HuH-7 (cell line): ENCODE results near the gene AP2B1.
"Not testable (repeated sequence)": the region's sequence is repeated elsewhere in the genome, so short reads cannot be mapped to it uniquely, and the experiment has no call there.

Experiments used
- DNase-seq: peaks from one replicate; pipeline ENCODE4 v3.0.0; 2011; ENCODE audit warnings: low spot score

The AP2B1 gene

DNA sequence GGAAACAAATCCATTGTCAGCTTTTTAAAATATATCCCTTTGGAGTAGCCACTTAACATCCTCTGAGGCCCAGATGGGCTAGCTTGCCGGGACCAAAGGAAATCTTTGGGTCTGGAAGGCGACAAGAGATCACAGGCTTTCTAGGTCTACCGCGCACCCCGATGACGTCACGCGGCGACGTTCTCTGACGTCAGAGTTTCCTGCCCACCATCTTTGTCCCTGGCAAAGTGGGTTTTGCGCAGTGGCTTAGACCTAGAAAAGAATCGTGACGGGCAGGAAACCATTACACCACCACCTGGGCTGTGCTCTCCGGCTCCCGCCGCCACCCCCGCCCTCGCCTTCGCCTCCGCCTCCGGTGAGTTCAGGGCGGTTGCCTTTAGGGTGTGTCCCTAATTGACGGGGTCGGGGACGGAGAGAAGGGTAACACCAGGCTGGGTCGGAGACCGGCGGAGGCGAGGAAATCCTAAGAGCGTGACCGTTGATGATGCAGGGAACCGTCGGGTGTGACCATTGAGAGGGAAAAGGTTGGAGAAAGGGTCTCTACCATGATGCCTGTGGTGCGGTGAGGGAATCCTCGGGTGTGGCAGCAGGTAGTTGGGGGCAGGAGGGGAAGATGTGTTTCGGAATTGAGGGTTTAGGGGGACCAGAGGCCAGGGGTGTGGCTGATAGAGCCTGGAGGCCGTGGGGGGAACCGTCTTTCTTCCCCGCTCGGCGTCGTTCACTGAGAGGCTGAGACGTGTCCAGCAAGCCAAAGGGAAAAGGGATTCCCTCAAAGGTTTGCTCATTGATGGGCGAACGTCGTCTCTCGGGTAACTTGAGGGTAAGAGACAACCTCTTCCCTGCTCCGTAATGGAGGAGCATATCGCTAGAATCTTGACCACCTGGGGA lies at the start of gene AP2B1:
Gene AP2B1, plus strand, starts transcription at position 249 of the 888 bp plus-strand sequence. CDS start 6,709 bp downstream, outside the sequence.
- peak; percentile 81 for DNase-seq

DNA sequence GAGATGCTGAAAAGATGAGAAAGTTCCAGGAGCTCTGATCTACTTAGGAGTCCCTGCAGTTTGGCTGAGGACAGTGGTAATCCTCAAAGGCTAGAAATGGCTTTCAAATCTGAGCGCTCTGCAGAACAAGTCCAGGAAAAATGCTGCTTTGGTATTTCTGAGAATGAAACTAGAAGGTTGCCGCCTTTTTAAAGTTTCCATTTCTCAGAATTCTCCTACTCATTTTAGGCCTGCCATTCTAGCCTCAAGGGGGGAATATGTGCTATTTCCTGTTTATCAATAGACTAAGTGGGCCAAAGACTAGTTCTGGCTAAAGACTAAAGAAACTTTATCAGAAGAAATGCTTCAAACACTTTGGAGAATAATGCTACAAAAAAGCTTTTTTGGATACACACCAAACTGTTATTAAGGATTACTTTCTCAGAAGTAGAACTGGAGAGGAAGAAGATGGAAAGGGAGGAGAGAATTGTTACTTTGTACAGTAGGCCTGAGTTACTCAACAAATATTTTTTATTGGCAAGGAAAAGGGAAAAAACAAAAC lies 49.5 kb upstream of the AP2B1 start, which contains the start of gene SLFN12L:
Gene SLFN12L, minus strand, starts transcription at position 78 of the 541 bp plus-strand sequence. CDS start 15,314 bp downstream, outside the sequence.
- no peak for DNase-seq

DNA sequence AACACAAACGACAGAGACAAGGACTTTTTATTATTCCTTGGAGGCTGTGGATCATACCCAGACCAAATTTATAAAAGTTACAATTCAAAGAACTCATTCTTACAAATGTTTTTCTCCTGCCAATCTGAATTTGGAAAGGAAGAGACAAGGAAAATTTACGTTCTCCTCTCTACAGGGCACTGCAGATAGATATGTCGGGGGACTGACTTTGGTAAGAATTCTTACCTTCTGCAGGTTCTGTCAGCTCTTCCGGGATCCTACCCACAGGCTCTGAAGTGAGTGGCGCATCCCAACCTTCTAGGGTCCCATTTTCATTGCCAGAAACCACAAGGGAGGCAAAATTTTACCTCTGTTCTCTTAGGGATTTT lies 47.5 kb upstream of the AP2B1 start:
- DNase-seq: no peak

DNA sequence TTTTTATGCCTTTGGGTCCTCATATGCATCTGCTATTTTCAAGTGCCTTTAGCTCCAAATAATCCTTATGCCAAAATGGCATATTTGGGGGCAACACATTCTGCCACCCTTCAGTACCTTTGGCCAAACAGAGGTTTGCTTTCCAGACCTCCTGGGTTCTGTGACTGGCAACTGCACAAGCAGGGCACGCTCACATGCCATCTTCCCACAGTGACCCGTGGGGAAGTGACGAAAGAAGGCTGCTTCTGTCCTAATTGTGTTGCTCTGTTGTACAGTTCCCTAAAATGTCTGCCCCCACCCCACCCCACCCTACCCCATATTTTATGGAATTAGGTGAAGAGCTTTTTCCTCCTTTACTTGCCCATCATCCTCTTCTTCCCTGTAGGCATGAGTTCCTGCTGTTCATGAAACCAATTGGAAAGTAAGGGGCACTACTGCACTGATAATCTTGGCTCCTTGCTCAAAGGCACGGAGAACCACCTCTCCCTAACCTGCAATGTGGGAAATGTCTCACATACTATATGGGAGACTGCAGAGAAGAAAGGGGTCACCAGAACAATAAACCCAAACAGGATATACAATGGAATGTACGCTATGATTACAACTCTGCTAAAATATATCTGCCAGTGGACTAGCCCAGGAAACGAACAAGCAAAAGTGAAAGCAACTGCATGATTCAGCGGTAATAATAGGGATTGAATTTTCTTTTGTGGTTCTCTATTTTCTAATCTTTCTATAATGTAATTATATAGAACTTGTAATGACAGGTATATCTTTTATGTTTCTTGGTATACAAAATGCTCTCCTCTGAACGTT lies 46.3 kb upstream of the AP2B1 start:
- DNase-seq: no peak

DNA sequence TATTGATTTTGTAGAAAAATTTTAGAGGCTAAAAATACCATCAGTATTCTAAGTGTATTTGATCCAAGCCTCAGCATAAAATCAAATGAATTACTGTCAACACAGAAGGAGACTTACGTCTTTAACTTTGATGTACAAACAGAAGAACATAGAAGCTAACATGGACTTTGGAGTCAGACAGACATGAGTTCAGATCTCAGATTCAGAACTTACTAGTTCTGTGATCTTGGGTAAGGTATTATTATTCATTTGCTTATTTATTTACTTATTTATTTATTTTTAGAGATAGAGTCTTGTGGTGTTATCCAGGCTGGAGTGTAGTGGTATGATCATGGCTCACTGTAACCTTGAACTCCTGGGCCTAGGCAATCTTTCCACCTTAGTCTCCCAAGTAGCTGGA lies 45.7 kb upstream of the AP2B1 start:
- DNase-seq: no peak

DNA sequence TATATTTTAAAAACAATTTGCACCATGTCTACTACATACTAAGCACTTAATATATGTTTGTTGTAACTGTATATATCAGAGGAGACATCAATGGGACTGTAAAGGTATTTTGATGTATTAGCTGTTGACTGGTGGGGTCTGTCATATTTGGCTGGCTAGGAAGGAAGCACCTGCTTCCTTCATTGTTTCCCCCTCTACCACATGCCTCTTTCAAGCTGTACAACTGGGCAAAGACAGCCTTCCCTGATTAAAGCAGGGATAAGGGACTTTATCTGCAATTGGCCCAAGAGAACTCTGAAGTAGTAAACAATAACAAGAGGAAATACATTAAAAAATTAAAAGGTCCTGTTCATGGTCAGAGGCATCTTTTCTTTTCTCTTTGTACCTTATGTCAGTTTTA lies 44.1 kb upstream of the AP2B1 start:
- no peak for DNase-seq

DNA sequence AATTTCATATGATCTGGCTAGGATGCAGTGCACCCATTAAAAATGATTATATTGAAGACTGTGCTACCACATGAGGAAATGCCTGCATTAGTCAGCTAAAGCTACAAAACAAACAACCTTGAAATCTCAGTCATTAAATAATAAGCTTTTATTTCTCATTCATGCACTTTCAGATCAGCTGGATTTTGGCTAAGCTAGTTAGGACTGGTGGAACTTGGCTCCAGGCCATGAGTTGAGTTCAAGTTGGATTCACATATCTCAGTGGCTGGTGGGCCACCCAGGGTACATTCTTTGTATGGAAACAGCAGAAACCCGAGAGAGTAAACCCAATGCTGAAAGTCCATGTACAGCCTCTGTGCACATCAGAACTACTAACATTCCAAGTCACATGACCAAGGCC lies 43.3 kb upstream of the AP2B1 start:
- DNase-seq: no peak

DNA sequence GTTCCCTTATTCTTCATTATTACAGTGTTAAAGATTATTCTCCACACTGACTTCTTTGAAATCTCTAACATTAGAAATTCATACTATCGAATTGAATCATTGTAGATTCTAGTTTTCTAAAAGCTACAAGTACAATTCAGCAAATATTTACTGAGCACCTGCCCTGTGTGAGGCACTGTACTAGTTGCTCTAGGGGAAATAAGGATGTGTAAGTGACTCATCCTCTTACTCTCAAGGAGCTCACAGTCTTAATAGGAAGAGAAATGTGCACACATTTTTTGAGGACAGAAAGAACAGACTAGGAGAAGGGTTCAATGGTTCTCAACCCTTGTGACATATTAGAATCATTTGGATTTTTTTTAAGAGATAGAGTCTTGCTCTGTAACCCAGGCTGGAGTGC lies 42.0 kb upstream of the AP2B1 start:
- DNase-seq: no peak

DNA sequence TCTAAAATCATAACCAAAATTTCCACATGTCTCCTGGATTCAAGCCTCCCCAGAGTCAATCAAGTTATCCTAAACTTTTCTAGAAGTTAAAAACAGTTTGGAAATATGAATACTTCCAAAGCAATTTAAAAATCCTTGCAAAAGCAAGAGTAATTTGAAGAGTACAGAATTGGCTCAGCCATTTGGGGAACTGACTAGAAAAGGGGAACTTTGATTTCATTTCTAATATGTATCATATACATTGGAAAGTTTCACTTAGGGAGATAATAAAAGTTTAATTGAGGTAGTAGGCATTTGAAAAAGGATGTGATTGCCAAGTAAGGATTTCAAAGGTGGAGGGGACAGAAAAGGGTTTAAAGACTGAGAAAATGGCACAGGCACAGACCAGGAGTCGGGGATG lies 40.6 kb upstream of the AP2B1 start:
- no peak for DNase-seq

DNA sequence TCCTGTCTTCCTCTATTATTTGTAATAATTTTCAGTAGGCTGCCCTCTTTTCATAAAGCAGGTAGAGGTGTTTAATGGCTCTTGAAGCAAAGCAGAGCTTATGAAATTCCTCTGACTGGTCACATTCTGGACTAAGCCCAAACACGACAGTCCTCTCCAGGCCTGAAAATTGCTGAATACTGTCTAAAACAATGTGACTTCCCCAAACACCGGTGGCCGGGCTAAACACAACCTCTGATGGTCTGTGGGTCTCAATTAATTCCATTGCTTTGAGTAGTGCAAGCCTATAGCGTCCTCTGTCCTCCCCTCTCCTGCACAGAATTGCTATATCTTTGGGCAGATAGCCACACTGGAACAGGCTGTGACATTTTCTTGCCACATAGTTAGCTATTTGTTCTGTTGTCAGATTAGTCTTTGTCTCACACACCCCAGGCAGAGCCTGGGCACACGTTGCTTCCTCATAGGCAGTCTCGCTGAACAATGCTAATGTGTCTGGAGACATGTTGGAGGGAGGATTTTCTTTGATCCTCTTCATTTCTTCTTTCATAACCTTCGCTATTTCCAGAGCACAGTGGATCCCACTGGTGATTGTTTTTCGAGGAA lies 38.8 kb upstream of the AP2B1 start:
- DNase-seq: no peak

DNA sequence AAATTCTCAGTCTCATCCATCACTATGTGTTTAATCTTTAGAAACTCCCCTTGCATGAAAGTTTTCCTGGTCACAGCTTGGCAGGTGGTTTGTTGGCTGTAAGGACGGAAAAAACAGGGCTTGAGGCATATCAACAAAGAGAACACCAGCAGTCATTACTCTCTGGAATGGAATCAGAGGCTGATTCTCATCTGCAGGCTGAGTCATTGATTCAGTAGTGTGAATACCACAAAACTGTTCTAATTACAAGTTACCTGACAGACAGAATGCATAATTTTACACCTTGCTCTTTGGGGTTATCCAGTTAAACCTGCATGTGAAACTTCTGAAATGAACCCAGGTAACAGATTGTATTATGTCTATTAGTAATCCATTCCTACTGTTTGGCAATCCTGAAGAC lies 38.1 kb upstream of the AP2B1 start:
- DNase-seq: no peak

DNA sequence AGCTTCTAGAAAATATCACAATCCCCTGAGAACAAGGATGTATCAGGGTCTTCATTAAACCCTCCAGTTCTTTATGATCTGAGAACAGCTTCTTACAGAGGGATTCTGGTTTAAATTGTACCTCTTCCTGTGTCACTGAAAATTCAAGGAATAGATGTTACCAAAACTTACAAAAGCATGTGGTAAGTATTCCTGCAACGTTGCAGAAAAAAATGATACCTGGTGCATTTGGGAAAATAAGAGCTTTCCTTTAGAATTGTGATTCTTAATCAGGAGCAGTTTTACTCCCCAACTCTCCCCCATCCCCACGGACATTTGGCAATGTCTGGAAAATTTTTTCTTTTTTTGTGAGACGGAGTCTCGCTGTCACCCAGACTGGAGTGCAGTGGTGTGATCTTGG lies 33.8 kb upstream of the AP2B1 start:
- no peak for DNase-seq

DNA sequence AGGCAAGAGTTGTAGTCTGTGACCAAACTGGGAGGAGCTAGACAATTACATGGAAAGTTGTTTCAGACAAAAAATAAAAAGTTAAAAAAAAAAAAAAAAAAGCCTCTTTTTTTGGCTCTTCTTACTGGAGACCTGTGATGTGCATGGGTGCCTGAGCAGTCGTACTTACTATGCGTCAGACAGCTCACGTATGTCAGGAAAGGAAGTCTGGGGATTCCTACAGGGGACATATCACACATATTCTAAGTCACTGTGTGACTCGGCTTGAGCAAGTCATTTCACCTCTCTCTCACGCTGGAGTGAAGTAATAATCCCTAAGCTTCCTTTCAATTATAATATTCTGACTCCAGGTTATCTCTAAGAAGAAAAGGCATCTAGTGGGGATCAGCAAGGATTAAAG lies 32.5 kb upstream of the AP2B1 start:
- DNase-seq: no peak

DNA sequence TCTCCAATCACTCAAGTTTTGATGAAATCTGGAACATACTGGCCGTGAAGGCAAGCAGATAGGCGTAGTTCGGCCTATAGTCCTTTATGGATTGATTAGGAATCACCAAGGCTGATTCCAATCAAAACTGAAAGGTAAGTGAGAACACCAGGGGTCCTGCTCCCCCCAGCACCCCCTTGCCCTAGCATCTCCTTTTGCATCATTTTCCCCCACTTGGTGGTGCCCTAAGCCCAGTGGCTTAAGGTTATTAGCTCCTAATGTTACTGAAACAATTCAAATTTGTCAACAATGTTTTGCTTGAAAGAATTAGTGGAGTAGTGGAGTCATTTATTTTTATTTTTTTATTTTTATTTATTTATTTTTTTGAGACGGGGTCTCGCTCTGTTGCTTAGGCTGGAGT lies 31.4 kb upstream of the AP2B1 start:
- DNase-seq: no peak

DNA sequence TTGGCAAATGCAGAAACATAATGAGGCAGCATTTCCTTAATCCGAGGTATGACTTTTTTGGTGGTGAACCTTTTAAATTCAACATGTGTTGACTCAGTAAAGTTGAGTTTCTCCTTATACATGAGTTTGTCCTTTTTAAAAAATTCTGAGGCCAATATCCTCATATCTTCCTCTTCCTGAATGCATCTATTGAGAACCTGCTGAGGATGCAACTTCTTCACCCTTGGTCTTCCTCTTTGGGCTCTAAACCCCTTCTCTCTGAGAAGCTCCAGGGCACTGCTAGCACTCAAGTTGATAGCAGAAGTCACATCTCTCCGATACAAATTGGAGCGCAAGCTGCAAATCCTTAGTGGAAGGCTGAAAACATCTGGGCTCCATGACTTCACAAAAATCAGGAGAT lies 29.8 kb upstream of the AP2B1 start:
- no peak for DNase-seq

DNA sequence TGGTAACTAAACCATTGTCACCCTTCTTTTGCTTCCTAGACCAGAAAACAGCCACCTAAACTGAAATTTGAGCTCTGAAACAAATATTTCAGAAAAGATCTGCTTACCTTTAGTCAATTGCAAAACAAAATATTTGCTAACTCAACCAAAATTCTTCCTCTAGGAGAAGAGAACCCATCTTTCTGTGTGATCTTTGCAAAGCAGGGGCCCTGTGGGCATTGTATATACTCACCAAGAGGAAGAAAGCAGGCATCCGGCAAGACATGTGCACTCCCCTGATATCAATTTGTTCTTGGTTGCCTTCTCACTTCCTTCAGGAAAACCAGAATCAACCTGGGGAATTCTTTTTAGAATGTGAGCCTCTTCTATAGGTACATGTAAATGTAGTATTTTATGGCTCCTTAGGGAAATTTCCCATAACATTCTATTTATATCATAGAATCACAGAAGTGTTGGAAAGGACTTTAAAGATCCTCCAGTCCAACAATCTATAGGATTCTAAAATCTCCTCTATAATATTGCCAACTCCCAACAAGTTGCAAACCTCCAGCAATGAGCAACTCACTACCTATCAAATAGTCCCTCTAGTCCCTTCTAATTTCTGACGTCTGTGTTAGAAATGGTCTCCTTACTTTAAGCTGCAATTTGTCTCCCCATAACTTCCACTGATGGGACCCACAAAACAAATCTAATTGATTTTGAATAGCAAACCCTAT lies 27.5 kb upstream of the AP2B1 start:
- no peak for DNase-seq

DNA sequence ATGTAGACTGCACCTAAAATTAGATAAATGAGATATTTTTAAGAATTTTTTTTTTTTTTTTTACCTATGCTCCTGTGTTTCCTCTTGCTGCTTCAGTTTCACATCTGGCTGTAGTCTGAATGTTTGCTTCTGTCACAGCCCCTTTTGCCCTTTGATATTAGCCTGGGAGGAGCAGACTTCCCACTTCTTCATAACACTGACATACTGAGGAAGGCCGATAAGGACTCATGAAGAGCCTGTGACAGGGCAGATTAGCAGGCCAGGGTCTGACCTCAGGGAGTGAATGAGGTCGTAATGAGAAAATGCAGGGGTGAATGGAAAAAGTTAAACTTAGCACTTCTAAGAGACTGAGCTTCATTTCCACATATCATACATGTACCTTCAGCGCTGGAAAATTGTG lies 26.4 kb upstream of the AP2B1 start, which contains the start of gene SLFN14:
Gene SLFN14, minus strand, starts transcription at position 117 of the 400 bp plus-strand sequence. CDS start 2,757 bp downstream, outside the sequence.
- DNase-seq: no peak

DNA sequence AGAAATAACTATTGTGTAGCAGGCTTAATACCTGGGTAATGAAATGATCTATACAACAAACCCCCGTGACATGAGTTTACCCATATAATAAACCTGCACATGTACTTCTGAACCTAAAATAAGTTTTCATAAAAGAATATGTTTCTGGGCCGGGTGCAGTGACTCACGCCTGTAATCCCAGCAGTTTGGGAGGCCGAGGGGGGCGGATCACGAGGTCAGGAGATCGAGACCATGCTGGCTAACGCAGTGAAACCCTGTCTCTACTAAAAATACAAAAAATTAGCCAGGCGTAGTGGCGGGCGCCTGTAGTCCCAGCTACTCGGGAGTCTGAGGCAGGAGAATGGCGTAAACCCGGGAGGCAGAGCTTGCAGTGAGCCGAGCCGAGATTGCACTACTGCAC lies 23.9 kb upstream of the AP2B1 start:
- DNase-seq: not testable (repeated sequence)

DNA sequence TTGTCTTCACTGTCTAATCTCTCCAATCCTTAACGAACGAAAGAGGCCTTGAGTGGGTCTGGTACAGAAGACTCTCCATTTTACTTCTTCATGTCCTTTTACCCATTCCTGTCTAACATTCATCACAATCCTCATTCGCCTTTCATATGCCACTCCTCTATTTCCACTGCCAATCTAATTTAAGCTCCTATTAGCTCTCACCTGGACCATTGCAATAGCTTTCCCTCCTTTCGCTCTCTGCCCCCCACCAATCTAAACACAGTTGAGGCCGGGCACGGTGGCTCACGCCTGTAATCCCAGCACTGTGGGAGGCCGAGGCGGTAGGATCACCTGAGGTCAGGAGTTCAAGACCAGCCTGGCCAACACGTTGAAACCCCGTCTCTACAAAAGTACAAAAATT lies 20.2 kb upstream of the AP2B1 start:
- DNase-seq: no peak

DNA sequence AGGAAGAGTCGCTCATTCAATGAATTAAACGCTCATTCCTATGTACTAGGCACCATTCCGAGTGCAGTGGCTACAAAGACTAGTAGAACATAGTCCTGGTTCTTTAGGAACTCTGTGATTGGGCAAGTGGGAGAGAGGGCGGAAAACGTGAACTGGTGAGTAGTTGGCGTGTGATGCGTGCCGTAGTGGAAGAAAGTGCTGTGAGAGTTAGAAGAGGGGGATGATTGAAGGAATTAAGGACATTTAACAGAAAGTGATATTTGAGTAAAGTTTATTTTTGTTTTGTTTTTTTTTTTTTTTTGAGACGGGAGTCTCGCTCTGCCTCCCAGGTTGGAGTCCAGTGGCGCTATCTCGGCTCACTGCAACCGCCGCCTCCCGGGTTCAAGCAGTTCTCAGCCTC lies 18.6 kb upstream of the AP2B1 start:
- DNase-seq: no peak

DNA sequence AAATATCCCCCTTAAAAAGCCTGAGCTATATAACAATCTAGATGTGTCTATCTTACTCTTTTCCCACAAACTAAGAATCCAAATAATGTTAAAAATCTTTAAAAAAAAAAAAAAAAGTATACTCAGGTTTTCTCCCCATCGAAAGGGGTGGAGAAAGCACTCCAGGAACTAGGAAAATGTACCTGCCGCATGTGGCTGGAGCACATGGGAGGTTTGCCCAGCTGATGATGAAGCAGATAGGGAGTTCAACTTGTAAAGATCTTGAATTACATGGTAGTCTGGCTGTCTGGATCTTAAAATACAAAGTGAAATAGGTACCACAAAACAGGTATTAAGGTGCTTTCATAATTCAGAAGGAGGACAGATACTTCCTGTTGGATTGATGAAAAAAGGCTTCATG lies 17.7 kb upstream of the AP2B1 start:
- no peak for DNase-seq

DNA sequence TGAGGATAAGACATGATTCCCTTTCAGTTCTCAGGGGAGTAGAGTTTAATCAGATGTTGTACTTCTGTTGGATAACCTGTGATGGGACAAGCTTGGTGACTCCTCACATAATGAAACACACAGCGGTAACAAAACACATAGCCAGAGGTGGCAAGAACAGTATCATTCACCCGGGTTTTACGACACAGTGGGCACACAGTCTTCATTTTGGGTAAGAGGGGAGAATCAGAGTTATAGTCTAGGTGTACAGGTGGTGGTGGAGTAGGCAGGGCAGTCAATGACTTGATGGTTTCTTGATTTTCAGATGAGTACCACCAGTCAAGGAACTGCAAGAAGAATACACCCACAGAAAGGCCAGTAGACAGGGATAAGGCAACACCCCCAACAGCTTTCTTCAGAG lies 11.4 kb upstream of the AP2B1 start:
- DNase-seq: no peak
